Stimulated activated CD4-positive, alpha-beta T cell treated with anti-CD3 and anti-CD28 coated beads, TNF-alpha, amount 100 ng/mL, for 48 hours (primary cell): ENCODE data around the gene TEX14.
"Not testable (repeated sequence)": the region's sequence is repeated elsewhere in the genome, so short reads cannot be mapped to it uniquely, and the experiment has no call there.

ENCODE experiments used
- DNase-seq, 3 donors: peaks; one replicate each; pipeline ENCODE4 v3.0.0-alpha.2; 2020; ENCODE audit warnings: low read depth in 3 of 3

The TEX14 gene

DNA sequence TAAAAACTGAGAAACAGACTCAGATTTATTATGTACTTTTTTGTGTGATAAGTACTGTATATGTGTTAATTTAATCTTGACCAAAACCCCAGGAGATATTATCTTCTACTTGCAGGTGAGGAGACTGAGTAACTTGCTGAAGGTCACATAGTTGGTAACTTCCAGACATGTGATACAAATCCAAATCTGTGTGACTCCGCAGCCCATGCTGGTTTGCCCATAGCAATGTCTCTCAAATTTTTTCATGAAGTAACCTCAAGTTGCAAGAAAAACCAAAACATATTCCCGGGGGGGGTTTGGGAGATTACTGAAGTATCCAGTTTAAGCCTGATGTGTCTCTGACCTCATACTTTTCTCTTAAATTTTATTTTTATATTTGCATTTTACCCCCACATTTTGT is 3.3 kb downstream of the TEX14 start:
- DNase-seq: no peak

DNA sequence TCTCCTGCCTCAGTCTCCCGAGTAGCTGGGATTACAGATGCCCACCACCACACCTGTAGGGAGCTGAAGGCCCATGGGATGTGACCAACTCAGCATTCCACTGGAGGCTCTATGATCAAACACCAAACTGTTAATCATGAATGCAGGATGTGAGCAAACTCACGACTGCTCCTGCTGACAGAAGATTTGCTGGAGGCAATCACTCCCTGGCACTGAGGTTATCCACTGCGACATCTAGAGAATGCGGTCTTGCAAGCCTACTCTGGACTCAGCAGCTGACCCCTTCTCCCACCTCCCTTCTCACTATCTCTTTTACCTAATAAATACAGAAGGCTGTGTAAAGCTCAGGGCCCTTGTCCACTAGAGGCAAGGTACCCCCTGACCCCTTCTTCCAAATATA is 4.9 kb downstream of the TEX14 start:
- DNase-seq: no peak

DNA sequence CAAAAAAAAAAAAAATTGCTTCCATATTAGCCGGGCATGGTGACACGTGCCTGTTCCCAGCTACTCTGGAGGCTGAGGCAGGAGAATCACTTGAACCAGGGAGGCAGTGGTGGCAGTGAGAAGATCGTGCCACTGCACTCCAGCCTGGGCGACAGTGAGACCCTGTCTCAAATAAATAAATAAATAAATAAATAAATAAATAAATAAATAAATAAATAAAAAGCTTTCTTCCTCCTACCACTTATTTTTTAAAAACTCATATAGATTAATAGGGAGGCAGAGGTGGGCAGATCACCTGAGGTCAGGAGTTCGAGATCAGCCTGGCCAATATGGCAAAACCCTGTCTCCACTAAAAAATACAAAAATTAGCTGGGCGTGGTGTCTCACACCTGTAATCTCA is 7.4 kb downstream of the TEX14 start:
- not testable (repeated sequence) for DNase-seq

DNA sequence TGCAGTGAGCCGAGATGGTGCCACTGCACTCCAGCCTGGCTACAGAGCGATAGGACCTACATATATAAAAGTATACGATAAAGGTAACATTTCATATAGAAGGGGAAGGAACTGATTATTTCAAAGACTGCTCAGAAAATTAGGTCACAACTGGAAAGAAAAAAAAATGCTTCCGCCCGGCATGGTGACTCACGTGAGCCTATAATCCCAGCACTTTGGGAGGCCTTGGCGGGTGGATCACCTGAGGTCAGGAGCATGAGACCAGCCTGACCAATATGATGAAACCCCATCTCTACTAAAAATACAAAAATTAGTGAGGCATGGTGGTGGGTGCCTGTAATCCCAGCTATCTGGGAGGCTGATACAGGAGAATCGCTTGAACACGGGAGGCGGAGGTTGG is 7.8 kb downstream of the TEX14 start:
- DNase-seq: no peak

DNA sequence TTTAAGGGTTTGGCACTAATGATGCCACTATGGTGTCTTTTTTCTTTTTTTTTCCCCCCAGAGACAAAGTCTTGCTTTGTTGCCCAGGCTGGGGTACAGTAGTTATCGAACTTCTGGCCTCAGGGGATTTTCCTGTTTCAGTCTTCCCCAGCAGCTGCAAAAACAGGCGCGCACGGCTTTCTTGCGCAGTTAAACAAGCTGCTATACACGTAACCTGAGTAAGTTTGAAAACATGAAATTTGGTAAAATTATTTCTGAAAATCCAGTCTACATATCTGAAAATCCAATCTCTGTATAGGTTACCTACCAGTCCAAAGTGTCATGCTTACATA is 11.8 kb downstream of the TEX14 start:
- DNase-seq: no peak

DNA sequence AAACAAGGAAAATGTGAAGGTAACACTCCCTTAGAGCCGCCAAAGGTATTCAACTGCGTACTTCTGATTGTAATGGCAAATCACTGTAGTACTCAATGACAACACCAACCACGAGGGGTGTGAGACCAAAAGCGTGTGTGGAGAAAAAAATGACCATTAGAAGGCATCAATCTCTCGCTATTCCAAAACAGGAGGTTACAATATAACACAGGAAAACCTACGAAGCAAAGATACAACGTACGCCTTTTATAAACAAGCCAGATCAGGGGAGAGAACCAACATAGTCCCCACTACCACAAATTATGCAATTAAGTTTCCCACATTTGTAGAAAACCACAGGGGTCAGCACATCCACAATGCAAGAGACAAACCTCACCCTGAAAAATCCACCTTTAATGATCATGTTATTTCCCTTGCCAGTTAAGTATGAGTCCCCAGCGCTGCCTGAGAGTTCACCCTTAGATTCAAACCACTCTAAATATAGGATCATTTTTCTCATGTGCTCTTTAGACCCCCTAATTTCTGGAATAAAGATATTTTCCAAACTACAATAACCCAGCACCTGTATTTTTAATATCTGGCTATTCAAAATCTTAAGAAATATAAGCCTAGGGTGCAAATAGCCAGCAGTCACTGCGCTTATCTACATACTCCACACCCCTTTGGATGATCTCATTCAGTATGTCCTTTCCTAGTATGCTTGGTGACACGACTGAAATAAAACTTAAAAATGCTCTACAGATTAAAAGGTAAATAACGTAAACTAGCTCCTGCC is 12.4 kb downstream of the TEX14 start:
- DNase-seq: no peak

DNA sequence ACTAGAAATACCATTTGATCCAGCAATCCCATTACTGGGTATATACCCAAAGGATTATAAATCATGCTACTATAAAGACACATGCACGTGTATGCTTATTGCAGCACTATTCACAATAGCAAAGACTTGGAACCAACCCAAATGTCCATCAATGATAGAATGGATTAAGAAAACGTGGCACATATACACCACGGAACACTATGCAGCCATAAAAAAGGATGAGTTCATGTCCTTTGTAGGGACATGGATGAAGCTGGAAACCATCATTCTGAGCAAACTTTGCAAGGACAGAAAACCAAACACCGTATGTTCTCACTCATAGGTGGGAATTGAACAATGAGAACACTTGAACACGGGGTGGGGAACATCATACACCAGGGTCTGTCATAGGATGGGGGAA is 13.6 kb downstream of the TEX14 start:
- DNase-seq: not testable (repeated sequence)

DNA sequence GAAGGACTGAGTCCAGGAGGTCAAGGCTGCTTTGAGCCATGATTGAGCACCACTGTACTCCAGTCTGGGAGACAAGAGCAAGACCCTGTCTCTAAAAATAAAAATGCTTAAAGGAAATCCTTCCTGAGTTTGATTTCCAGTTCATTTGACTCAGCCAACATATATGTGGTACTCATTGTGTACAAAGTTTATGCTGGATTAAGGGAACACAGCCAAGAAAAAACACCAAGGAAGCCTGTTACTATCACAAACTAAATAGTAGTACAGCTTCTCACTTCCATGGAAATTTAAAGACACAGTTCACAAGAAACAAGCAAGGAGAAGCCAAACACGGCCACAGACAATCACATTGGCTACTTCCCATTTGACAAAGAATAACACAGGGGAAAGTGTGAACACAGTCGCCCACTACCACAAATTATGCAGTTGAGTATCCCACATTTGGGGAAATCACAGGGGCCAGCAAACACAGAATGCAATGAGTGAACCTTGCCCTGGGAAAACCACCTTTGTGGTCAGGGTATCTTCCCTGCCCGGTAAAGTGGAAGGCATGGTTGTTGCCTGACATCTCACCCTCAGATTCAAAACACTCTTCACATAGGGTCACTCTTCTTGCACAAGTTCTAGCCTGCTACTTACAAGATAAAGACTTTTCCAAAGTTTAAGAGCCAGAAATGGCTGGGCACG is 14.5 kb downstream of the TEX14 start:
- DNase-seq: no peak

DNA sequence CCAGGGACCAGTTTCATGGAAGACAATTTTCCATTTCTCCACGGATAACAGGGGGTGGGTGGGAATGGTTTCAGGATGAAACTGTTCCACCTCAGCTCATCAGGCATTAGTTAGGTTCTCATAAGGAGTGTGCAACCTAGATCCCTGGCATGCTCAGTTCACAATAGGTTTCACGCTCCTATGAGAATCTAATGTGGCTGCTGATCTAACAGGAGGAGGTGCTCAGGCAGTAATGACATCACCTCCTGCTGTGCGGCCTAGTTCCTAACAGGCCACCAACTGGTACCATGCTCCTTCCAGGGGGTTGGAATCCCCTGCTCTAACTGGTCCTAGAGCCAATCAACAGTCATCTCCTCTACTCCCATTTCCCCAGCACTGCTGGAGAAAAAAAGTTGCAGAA is 19.9 kb downstream of the TEX14 start:
- DNase-seq: no peak

DNA sequence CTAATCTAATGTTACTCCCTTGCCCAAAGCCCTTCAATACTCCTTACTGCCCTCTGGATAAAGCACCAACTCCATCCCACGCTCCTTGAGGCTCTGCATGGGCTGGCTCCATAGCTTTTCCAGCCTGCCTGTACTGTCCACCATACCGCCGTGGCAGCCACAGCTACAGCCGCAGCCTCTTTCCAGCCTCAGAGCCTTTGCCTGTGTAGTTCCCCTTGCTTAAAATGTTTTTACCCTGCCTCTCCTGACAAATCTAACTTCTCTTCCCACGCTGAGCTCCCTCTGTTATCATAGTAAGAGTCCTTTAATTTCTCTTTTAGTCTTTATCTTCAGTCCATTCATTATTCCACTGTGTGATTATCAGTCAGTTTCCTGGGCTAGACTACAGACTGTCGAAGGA is 22.0 kb downstream of the TEX14 start:
- DNase-seq: no peak

DNA sequence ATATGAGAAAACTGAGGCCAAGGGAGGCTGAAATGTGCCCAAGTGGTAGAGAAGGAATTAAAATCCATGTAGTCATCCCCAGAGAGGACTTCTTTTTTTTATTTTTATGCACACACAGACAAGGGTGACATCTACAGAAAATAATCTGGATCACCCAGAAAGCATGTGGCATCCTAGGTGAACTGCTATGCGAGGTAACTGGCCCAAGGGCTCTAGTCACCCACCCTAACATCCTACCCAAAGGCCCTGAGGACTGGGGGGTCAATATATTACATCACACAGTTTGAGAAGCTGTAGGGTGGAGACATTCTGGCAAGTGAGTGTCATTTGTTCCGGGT is 23.3 kb downstream of the TEX14 start:
- DNase-seq: no peak

DNA sequence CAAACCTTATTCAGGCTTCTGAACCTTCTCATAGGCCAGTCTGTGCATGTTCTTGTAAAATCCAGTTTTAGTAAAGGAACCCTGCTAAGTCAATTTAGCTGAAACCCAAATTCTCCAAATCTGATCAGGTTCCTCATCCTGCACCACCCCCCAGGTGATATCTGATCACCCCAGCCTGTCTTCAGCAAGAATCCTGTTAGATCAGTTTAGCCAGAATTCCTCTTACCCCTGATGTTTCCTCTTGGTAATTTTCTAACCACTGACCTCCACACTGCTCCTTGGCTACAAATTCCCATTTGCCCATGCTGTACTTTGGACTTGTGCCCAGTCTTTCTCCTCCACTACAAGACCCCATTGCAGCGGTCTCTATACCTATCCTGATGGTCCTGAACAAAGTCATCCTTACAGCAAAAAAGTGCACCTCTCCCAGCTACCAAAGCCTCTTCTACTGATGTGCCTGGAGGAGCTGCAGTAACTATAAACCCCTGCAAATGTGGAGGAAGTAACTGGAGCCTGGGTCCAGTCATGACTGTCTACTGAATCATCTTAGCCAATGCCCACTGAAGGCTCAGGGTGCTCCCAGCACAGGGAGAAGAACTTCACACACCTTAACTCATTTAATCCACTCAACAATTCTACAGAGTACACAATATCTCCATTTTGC is 23.8 kb downstream of the TEX14 start:
- no peak for DNase-seq

DNA sequence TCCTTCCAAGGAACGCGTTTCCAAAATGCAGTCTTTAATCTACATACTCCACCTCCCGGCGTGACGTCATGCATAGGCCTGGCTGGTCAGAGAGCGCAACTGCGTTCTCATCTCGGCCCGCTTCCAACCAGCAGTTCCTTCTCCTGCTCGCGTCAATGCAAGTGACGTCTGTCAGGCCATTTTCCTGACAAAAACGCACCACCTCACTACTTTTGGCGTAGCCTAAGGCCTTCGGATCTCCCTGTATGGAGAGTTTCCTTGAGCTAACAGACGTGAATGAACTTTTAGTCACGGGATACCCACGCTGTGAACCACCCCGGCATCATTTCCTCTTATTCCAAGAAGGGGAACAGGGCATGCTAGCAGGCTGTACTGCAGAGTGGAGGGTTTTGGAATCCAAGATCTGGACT is 25.0 kb downstream of the TEX14 start:
- peak in 2 of 3 donors; percentile 7 to 19 for DNase-seq

DNA sequence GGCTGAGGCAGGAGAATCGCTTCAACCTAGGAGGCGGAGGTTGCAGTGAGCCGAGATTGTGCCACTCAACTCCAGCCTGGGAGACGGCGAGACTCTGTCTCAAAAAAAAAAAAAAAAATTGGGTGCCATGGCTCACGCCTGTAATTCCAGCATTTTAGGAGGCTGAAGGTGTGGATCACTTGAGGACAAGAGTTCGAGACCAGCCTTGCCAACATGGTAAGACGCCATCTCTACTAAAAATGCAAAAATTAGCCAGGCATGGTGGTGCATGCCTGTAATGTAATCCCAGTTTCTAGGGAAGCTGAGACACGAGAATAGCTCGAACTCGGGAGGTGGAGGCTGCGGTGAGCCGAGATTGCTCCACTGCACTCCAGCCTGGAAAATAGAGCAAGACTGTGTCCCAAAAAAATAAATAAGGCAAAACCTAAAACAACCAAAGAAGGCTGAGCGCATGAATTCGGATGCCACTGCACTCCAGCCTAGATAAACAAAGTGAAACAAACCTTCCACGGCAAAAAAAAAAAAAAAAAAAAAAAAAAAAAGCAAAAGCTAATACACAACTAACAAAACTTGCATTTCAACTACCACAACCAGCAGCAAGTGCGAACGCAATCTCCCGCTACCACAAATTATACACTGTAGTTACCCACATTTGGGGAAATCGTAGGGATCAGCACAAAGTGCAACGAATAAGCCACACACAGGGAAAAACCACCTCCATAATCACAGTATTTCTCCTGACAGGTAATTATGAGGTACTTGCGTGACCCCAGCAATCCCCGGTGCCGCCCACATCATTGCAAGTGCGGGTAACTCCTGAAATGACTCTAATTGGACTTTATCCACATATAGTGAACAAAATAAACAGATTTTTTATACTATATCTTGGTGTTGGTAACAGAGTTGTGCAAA is 25.6 kb downstream of the TEX14 start:
- DNase-seq: no peak

DNA sequence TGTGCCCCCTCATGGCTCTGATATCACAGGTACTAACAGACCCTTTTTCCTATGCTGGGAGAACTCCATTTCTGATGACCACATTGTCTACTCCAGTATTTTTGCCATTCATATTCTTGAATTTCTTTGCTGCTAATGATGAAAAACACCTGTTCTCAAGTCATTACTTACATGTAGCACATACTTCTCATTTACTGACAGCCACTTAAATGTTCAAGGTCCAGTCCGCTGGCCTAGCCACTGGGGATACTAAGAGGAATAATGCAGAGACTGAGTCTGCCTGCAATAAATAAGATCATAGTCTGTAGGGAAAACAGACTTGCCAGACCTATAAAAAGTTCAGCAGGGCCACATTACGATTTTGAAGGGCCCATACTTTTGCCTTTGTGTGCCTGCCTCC is 27.5 kb downstream of the TEX14 start:
- DNase-seq: no peak

DNA sequence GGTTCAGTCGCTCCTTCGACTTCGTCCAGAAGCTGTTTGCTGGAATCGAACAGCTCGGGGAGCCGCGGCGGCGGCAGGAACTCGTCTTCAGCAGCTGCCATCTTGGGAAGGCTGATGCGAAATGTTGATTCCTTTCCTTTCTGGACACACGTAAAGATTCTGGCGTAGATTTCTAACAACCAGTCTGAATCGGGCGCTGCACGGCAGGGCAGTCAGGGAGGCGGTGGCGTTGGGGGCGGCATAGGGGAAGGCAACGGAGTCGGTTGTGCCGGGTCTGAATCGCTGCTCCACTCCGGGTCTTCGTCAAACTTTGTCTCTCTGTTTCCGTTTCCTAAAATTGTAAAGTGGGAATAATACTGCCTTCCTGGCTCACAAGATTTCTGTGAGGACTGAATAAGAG is 30.3 kb downstream of the TEX14 start:
- no peak for DNase-seq

DNA sequence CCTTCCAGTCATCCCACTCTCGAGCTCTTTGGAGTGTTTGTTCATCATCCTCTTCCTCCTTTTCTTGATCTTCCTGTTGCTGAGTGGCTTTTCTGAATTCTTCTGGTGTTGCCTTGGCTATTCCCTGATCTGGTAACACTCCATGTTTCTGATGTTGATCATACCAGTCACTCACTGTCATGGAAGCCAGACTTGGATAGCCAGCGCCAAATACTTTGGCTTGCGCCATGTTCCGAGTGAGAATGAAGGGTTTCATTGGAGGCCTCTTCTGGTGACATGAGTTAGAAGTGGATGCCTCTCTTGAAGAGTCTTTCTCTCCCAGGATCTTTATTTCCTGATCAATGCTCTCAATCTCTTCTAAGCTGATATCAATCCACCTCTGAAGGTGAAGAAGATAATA is 31.2 kb downstream of the TEX14 start:
- DNase-seq: no peak

DNA sequence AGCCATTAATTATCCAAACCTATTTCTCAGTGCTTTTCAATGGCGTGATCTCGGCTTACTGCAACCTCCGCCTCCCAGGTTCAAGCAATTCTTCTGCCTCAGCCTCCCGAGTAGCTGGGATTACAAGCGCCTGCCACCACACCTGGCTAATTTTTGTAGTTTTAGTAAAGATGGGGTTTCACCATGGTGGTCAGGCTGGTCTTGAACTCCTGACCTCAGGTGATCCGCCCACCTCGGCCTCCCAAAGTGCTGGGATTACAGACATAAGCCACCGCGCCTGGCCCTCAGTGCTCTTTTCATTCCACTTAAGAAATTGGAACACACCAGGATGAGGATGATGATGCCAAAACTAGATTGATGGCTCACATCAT is 32.1 kb downstream of the TEX14 start:
- DNase-seq: not testable (repeated sequence)

DNA sequence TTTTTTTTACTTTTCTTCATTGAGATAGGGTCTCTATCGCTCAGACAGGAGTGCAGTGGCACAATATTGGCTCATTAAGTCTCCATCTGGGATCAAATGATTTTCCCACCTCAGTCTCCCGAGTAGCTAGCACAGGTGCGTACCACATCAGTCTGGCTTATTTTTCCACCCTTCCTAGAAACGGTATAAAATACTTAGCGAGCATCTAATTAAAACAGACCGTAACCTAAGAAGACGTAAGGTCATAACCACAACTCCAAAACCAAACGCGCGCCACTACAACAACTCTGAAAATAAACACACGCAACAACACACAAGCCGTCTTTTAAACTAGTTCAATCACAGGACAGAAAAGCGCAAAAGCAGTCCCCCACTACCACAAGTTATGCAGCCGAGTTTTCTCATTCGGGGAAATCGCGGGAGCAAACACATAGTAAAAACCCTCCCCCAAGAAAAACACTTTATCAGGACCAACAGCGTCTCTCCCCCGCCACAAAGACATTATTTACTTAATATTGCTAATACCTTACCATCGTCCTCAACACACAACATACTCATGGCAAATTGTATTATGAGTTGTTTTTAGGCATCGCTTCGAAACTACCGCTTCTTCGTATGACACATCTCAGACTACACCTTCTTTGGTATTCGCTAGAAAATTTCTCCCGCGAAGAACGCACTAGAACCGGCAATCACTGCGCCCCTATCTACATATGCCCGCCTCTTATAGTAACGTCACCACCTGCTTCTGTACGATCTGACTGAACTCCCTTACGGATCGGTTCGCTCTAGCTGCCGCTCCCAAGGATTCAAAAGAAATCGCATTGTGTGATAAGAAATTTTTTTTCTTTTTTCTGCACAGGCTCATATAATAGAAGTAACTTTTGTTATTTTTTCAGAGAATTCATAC is 32.8 kb downstream of the TEX14 start:
- peak; percentile 62 to 75 (median 67) for DNase-seq

DNA sequence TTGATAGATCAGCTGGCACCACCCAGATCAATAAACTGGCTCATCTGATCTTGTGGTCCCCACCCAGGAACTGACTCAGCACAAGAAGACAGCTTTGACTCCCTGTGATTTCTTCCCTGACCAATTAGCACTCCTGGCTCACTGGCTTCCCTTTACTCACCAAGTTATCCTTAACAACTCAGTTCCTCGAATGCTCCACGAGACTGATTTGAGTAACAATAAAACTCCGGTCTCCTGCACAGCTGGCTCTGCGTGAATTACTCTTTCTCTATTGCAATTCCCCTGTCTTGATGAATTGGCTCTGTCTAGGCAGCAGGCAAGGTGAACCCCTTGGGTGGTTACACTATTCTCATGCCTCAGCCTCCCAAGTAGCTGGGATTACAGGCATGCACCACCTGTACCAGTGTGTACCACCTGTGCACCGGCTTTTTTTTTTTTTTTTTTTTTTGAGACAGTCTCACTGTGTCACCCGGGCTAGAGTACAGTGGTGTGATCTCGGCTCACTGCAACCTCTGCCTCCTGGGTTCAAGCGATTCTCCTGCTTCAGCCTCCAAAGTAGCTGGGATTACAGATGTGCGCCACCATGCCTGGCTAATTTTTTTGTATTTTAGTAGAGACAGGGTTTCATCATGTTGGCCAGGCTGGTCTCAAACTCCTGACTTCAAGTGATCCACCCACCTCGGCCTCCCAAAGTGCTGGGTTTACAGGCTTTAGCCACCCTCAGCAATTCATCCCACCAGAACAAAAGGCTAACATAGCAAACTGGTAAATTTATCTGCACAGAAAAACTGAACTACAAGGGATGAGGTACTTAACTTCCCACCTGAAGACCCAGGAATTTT is 33.7 kb downstream of the TEX14 start:
- not testable (repeated sequence) for DNase-seq
